ENCODE data around the gene EIF2S2.

Gene EIF2S2

DNA sequence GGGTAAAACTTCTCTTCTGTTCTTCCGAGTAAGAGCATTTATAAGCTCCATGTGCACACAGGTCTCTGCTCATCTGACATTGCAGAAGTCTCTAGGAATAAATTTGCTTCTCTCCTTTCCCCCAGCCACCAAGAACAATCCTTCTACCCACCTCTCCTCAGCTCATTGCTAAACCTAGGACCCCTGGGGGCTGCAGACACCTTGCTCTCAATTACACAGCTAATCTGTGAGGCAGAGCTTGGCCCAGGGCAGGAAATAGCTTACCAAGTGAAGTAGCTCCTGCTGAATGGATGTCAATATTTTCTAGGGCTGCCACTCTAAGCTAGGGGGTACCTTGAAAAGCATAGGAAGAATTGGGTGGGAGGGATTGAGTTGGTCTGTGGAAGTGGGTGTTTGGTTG lies 44.0 kb downstream of the EIF2S2 start:
- FAIRE-seq: no peak
- DNase-seq (ENCODE audit: insufficient read length, low spot score): no peak

DNA sequence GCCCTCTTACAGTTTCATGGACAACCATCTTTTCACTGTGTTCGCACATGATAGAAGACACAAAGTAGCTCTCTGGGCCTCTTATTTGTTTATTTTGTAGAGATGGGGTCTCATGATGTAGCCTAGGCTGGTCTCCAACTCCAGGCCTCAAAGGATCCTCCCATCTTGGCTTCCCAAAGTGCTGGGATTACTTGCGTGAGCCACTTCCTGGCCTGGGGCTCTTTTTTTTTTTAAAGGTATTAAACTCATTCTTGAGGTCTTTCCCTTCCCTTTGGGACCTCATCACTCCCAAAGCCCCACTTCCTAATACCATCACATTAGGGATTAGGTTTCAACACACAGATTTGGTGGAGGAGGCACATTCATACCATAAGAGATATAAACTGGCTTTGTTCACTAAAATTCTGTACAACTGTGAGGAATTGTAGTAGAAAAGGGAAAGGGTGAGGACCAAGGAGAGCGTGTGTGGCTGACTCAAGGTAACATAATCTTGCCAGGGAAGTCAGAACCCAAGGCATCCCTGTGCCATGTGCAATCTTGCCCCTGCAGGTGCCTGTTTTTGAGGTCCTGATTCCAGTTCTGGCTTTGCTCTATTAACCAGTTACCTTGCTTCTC lies 45.5 kb downstream of the EIF2S2 start:
- FAIRE-seq: no peak
- DNase-seq (ENCODE audit: insufficient read length, low spot score): no peak

- DNase-seq (ENCODE audit: insufficient read length, low spot score) (no peak), FAIRE-seq (no peak)
Measured at GRCh38 chr20:34065260-34065659, 46.8 kb downstream of the EIF2S2 start.

DNA sequence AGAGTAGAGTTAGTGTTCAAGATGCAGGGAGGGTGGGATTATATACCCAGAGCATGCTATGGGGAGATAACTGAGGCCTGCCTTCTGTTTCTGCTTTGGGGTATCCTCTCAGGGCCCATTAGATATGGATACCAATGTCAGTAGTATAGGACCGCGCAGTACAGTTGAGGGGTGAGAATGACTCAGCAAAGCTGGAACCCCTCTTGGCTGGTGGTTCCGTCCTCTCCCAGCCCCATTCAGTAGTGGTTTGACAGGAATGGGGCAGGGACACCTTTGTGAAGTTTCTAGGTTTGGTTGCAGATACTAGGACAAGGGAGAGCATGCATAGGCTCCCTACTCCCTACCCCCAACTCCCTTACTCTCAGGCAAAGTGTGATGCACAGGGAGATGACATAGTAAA lies 47.8 kb downstream of the EIF2S2 start:
- no peak for FAIRE-seq

GRCh38 chr20:34062570-34063482 lies 49.2 kb downstream of the EIF2S2 start:
- DNase-seq (ENCODE audit: insufficient read length, low spot score) (no peak), FAIRE-seq (no peak)

More for the DNA sequence above, 47.8 kb downstream of the EIF2S2 start:
- no peak for DNase-seq (ENCODE audit: insufficient read length, low spot score)

DNA sequence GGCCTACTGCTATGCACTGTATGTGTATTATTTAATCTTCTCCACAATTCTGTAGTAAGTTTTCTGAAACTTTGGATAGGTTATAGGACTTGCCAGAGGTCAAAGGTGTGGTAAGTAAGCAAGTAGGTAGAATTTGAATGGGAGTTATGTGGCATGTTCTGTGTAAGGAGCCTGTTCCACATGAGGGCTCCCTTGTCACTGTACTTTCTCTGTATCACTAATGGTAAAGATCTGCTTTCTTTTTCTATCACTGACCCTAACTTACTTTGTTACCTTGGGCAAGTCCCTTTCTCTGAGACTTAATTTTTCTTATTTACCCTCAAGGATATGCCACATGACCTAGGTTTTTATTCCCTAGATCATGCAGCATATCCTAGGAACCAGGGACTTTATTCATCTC lies 50.3 kb downstream of the EIF2S2 start:
- no peak for DNase-seq (ENCODE audit: insufficient read length, low spot score)
- no peak for FAIRE-seq

GRCh38 chr20:34060970-34061369 lies 51.1 kb downstream of the EIF2S2 start:
- FAIRE-seq: no peak
- DNase-seq (ENCODE audit: insufficient read length, low spot score): no peak

DNA sequence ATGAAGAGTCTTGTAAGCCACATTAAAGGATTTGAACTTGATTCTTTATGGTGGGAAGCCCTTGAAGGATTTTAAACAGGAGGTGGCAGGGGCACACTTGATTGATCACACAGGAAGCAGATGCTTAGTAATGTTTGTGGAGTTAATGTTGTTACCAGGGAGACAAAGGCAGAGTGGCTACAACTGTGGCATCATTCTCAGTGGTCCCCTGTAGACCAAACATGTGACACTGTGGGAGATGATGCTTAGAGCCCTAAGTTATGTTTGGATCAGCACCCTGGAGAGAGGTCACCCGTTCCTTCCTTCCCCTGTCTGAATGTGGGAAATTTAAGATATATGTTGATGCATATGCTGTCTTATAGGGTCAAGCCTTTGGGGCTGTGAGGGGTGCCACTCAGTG lies 53.2 kb downstream of the EIF2S2 start:
- DNase-seq (ENCODE audit: insufficient read length, low spot score): no peak
- no peak for FAIRE-seq

GRCh38 chr20:34055290-34055689 lies 56.8 kb downstream of the EIF2S2 start:
- no peak for DNase-seq (ENCODE audit: insufficient read length, low spot score)
- FAIRE-seq: no peak

DNA sequence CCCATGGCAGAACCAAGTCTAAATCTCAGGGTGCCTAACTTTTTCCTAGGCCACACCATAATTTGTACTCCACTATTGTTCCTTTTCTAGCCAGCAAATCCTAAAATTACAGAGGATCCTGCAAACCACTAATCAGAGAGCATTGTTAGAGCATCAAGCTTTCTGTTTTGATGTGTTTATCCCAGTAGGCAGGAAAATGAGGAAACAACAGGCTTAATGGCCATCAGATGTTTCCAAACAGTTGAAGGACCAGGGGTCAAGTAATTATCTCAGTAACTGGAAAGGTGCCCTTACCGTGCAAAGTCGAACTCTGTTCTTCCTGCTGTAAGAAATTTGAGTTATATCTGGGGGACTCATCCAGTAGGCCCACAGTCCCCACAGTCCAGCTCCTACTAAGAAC lies 59.6 kb downstream of the EIF2S2 start:
- FAIRE-seq (no peak), DNase-seq (ENCODE audit: insufficient read length, low spot score) (no peak)

DNA sequence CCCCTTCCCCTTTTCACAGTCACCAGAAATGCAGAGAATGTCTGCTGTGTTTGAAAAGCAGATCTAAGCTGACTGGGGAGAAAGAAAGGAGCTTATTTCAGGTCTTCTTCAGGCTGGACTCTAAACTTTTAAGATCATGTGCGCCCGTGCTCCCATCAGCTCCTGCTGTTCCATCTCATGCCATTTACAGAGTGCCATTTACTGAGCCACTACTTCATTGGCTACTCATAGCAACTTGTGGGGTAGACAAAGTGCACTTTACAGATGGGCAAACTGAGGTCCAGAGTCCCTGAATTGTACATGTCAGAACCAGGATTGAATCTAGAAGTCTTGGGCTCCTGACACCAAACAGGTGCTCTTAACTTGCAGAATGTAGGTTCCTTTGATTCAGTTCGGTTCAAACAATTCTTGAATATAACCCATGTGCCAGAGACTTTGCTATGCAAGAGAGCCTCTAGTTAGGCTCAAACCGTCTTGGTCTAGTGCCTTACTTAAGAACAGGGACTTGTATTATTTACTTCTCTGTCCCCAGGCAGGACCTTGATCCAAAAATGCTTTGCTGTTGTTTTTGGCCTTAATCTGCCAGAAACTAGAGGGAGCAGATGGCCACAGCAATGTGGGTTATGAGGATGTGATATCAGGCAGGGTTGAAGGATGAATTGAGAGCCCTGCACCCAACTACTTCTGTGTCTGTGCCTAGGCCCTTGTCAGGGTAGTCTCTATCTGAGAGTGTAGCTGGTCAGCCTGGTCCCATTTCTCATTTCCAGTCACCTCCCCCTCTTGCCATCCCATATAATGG lies 61.9 kb downstream of the EIF2S2 start:
- FAIRE-seq (no peak), DNase-seq (ENCODE audit: insufficient read length, low spot score) (no peak)

DNA sequence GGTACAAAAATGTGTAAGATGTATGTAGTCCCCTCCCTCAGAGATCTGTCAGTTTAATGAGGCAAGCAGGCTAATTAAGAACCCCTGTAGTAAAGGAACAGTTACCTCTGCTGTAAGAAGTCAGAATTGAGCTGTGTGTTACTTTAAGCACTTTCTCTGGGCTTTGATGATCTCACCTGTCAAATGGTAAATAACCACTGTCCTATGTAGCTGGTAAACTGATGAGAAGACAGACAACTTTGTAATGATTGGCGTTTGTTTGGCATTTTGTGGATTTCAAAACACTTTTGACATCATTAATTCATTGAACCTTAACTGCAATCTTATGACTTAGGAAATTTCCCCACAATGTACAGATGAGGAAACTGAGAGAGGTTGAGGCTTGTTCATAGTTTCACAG lies 62.7 kb downstream of the EIF2S2 start:
- FAIRE-seq: no peak
- DNase-seq (ENCODE audit: insufficient read length, low spot score): no peak

- DNase-seq (ENCODE audit: insufficient read length, low spot score): no peak
- FAIRE-seq: no peak
Measured at GRCh38 chr20:34047917-34048316, 64.1 kb downstream of the EIF2S2 start.

- DNase-seq (ENCODE audit: insufficient read length, low spot score): no peak
- no peak for FAIRE-seq
Measured at GRCh38 chr20:34047010-34047687, 64.9 kb downstream of the EIF2S2 start.

DNA sequence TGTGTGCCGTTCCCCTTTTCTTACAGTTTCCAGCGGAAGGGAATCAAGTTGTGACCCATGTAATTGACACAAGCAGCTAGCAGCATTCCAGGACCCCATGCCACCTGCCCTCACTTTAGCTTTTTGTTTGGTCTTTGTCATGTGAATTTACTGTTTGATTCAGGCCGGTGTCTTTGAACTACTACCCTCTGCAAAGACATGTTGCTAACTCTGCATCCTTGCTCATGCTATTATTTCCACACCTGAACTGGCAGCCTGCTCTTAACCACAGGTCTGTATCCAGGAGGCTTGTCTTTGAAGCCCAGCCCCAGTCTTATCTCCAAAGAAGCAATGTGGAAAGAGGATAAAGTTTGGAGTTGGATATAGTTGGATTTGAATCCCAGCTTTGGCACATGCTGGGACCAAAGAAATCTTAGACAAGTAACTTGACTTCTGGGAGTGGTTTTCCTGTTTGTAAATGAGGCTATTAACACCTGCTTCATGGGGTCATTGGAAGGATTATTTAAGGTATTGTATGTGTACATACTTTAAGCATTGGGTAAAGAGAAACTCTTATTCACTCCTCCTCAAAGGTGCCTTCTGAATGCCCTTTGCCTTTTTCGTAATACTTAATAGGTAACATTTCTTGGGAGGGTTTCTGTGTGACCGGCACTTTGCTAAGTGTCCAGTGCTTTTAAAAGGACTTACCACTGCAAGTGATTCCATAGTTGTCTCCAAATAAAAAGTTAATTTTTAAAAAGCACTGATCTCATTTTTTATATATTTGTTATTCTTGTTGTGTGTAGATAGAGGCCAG lies 65.9 kb downstream of the EIF2S2 start:
- DNase-seq (ENCODE audit: insufficient read length, low spot score) (no peak), FAIRE-seq (no peak)

GRCh38 chr20:34045294-34045693 lies 66.7 kb downstream of the EIF2S2 start:
- DNase-seq (ENCODE audit: insufficient read length, low spot score): no peak
- FAIRE-seq: no peak

DNA sequence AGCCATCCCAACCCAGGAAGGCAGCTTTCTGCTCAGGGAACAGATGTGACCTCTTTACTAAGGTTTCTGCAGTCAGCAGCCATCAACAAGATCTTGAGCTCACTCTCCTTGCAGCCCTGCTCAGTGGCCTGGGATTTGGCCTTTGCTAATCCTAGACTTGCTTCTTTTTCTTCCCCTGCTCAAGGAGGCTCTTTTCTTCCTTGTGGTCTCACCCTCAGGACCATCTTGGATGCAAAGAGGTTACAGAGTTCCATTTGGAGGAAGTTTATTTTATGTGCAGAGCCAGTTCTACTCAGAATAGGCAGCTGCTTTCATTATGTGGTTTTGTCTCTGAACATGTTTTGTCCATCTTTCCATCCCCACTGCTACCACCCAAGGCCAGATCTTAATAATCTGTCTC lies 69.0 kb downstream of the EIF2S2 start:
- no peak for DNase-seq (ENCODE audit: insufficient read length, low spot score)
- no peak for FAIRE-seq

DNA sequence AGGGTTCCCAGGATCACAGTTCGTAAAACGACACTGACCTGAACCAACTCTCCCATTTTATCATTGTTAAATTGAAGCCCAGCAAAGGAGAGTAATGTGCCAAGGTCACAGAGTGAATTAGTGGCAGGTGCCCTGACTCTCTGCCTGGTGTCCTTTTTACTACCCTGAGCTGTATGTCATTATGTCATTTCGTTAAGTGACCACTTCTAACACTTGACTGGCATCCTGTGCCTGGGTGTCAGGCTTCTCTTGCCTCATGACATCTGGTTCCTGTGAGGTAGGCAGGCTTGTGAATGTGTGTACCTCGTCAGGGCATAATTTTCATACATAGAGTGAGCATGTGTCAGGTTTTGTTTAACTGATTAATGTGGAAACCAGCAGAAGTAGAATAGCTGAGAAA lies 69.8 kb downstream of the EIF2S2 start:
- no peak for FAIRE-seq
- DNase-seq (ENCODE audit: insufficient read length, low spot score): no peak

GRCh38 chr20:34041226-34041625 lies 70.8 kb downstream of the EIF2S2 start:
- no peak for DNase-seq (ENCODE audit: insufficient read length, low spot score)
- no peak for FAIRE-seq

All from GM19239 (cell line).